ENCODE measurements around the gene RGSL1.

The RGSL1 gene

DNA sequence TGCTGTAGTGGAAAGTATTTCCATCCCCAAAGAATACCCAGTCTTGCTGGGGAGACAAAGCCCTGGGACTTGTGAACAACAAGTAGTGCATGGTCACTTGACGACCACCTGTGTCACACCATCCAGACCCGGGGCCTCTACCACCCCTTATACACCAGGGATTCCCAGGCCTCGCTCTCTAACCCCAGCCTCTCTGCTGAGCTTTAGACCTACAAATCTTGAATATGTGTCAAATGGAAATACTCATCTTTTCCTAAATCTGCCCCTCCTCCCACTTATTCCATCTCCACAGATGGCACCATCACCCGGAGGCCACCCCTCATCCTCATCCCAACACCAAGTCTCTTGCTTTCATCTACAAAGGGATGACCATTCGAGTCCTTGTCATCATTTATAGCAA, 140.0 kb downstream of the RGSL1 start:
- FAIRE-seq: no peak

DNA sequence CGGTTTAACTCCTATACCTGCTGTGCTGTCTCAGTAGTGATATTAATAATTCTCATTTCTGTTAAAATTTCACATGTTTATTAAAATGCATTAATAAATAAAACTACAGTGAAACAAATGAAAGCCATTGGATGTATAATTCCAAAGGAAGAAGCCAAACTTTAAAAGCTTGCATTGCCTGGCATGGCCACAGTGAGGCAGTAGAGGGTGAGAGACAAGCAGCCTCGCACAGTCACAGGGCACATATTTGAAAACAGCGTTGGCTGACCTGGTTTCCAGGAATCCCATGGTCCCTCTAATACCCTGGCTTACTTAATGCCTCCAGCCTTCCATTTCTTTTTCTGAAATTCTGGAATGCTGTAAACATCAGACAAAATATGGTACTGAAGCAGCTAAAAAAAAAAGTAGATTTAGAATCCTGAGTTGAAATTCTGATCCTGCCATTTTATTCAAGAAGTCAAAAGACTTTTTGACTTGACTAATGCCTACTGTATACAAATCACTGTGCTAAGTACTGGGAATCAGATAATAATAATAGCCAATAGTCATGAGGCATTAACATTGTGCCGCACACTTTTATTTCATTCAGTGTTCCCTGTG, 145.8 kb downstream of the RGSL1 start:
- no peak for FAIRE-seq

DNA sequence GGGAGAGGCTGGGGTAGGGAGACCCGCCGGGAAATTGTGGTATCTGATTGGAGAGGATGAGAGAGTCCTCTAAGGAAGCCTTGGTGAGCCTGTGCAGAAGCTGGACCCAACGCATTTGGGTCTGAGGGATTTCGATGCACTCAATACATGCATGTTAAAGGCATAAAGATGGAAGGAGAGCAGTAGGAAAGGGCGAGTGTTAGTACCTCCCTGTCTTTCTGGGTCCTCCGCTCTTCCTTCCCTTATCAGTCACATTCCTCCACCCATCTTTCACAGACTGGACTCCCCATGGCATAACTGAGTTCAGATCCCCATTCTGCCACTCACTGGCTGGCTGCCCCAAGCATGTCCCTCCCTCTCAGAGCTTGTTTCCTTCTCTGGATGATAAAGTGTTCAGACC, 147.0 kb downstream of the RGSL1 start:
- no peak for FAIRE-seq

GRCh38 chr1:182598296-182598695, 148.3 kb downstream of the RGSL1 start:
- FAIRE-seq: no peak

GRCh38 chr1:182599339-182599738, 149.4 kb downstream of the RGSL1 start:
- no peak for FAIRE-seq

DNA sequence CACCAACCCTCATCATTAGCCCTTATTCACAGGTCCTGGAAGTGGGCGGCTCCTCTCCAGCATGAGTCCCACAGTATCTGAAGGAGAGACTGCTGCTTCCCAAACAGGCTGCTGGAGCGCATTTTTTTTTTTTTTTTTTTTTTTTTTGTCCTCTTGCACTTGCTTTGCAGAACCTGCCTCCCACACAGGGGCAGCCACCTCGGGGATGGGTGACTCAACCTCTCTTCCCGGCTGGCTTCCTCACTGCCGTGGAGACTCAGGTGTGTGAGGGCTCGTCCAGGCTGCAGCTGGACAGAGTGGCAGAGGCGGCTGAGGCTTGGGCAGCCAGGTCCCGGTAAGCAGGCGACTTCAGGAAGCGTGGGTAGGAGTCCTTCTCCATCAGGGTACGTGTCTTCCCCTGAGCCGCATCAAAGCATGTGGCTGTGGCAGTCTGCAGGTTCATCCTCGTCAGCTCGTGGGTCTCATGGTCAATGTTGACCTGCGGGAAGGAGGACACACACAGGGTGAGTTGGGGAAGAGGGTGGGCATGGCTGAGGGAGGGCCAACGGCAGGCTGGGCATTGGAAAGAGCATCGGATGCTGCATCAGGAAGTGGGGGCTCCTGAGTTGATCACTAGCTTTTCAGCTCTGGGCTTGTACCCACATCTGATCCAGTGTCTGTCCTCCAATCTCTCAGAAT, 150.2 kb downstream of the RGSL1 start:
- no peak for FAIRE-seq

GRCh38 chr1:182600745-182601415, 150.9 kb downstream of the RGSL1 start:
- FAIRE-seq: no peak

- no peak for FAIRE-seq
These were observed 151.5 kb downstream of the RGSL1 start for GRCh38 chr1:182601416-182601786.

GRCh38 chr1:182601913-182602312, 152.0 kb downstream of the RGSL1 start:
- no peak for FAIRE-seq

- no peak for FAIRE-seq
These were observed 153.1 kb downstream of the RGSL1 start for GRCh38 chr1:182602935-182603645.

DNA sequence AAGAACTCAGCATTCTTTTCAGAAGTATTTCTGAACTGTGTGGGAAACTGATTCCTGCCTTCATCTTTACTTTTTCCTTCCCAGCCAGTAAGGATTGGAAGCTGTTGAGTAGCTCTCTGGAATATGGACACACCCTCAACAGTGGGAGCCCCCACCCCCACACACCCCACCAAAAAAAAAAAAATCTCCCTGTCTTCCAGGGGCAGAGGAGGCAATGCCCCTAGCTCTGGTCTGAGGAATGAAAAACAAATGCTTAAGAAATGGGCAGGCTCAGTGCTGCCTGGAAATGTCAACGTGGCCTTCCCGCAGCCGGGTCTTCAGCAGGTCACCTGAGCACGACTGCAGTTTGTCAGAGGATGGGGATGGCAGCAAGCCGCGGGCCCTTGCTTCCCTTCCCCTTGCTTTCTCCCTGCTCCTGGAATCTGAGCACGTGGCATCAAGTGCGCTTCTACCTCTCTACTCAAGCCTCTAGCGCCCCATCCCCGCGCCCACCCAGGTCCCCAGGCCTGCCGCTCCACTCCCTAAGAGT, 153.8 kb downstream of the RGSL1 start:
- no peak for FAIRE-seq

GRCh38 chr1:182604175-182605164, 154.5 kb downstream of the RGSL1 start, which contains the start of gene RGS16:
TSS of gene RGS16 (minus strand) at chr1:182604389. CDS start at chr1:182604259, 130 bp downstream.
- FAIRE-seq: no peak

GRCh38 chr1:182607566-182607965, 157.6 kb downstream of the RGSL1 start:
- FAIRE-seq: no peak

DNA sequence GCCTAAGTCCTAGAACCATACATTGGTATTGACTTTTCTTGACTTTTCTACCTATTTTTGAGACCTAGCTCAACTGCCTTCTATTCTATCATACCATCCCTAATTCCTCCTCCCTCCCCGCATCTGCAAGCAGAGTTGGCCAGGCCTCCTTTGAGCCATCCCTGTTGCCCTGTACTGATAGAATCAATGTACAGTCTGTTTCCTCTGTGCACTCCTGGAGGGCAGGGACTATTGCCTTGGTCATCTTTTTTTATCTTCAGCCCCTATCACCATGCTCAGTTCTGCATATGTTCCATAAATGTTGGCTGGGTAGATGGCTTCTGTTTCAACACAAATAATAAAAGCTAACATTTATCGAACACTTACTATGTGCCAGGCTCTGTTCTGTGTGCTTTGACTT, 158.3 kb downstream of the RGSL1 start:
- FAIRE-seq: no peak

DNA sequence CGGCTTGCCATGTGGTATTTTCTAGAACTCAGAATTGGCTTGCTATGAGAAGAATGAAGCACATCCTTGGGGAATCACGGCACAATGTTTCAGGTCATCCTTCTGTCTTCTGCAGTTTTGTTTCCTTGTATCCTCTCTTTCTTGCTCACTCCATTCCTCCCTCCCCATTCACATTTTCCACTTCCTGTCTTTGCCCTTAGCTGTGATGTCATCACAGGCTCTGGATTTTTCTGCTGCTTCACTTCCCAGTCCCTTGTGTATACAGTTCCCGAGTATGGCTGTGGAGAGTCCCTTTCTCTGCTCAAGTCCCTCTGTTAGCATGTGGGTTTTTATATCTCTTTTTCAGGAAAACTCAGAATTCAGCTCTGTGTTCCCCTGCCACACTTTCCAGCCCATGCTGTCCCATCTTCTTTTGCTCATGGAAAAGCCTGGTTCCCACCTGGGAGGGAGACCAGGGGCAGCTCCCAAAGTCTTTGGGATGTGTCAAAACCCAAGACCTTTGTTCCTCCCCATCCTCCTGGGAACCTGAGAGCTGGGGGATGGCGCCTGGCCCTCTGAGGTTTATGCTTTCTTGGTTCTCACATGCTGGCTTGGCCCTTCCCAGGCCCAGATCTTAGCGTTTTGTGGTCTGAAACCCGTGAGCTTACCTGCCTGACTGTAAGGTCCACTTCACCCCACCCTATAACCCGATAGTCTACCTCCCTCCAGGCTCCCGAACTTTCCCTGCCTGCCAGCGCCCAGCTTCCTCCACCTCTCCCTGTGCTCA, 159.1 kb downstream of the RGSL1 start:
- FAIRE-seq: no peak

Measured in colon (tissue), 2 donors.